H1 (cell line): Measurements from ENCODE around the gene EML1. TPM values are rescaled to one million over a fixed set of nuclear protein-coding genes. Genes with fewer than 3 reads are reported as not detected.

Experiments
- CTCF ChIA-PET: fragments of 300-600 bp; sonication (Branson Sonifier 250); formaldehyde crosslinking; loops from one replicate; lab custom pipeline; 2021; ENCODE audit not compliant: partially characterized antibody; lab: Charles Lee
- POLR2A ChIA-PET: fragments of 300-600 bp; sonication (Branson Sonifier 250); formaldehyde crosslinking; loops from one replicate; lab custom pipeline; 2021; ENCODE audit warnings: inconsistent platforms; ENCODE audit not compliant: partially characterized antibody; lab: Charles Lee
- DNase-seq, 2 experiments: peaks; one replicate each; pipeline versions ENCODE4 v3.0.0 to v3.0.0-alpha.2; 2010 to 2022; ENCODE audit warnings: low spot score in 2 of 2, low read depth in 1 of 2, mixed read lengths in 1 of 2
- FAIRE-seq: peaks from 2 replicates; lab custom pipeline; 2011; peaks lifted over from hg19 to GRCh38; lab: Jason Lieb, UNC
- H2AFZ ChIP-seq: 2 replicates; pipeline ENCODE4 v1.8.1; 2012; ENCODE audit warnings: low read length, inconsistent platforms
- H2AK5ac ChIP-seq: 2 replicates; pipeline ENCODE4 v1.6.1; 2013; ENCODE audit warnings: low read depth, low read length
- H2BK120ac ChIP-seq: replicated peaks from 2 replicates; pipeline ENCODE3; 2013; ENCODE audit warnings: low read depth, low read length, inconsistent platforms
- H2BK12ac ChIP-seq: 2 replicates; pipeline ENCODE4 v1.6.1; 2013; ENCODE audit warnings: low read depth, low read length
- H2BK15ac ChIP-seq: 2 replicates; pipeline ENCODE4 v1.6.1; 2013; ENCODE audit warnings: low read length
- H2BK20ac ChIP-seq: 2 replicates; pipeline ENCODE4 v1.6.1; 2013; ENCODE audit warnings: low read length
- H2BK5ac ChIP-seq: 2 replicates; pipeline ENCODE4 v1.6.1; 2013; ENCODE audit warnings: low read depth, low read length
- H3K14ac ChIP-seq: 2 replicates; pipeline ENCODE4 v1.6.1; 2013; ENCODE audit warnings: inconsistent platforms; ENCODE audit not compliant: insufficient read length
- H3K18ac ChIP-seq: 2 replicates; pipeline ENCODE4 v1.6.1; 2013; ENCODE audit warnings: low read length; ENCODE audit errors: extremely low read depth
- H3K23ac ChIP-seq: 2 replicates; pipeline ENCODE4 v1.6.1; 2013; ENCODE audit warnings: inconsistent platforms; ENCODE audit not compliant: insufficient read length
- H3K23me2 ChIP-seq: 2 replicates; pipeline ENCODE4 v1.6.1; 2013; ENCODE audit warnings: low read depth, low read length
- H3K27ac ChIP-seq: 2 replicates; pipeline ENCODE4 v1.6.1; 2011; ENCODE audit warnings: low read depth, low read length, inconsistent platforms
- H3K27me3 ChIP-seq, 4 experiments: replicated peaks in 1 of 4; 1 replicate in 1 of 4; 2 replicates in 3 of 4; pipeline versions ENCODE4 v1.6.1 to v1.8.1; 2011 to 2013; ENCODE audit warnings: low read length in 3 of 4, mild to moderate bottlenecking in 3 of 4, inconsistent platforms in 2 of 4, mixed read lengths in 2 of 4, moderate library complexity in 1 of 4; ENCODE audit not compliant: control insufficient read depth in 3 of 4, insufficient read depth in 3 of 4; ENCODE audit errors: extremely low read depth in 1 of 4
- H3K36me3 ChIP-seq, 4 experiments: 2 replicates each; pipeline versions ENCODE4 v1.6.1 to v1.8.1; 2011 to 2013; ENCODE audit warnings: mild to moderate bottlenecking in 4 of 4, low read length in 3 of 4, moderate library complexity in 2 of 4, control low read depth in 1 of 4, inconsistent platforms in 1 of 4; ENCODE audit not compliant: insufficient read depth in 4 of 4, control insufficient read depth in 2 of 4
- H3K4ac ChIP-seq: replicated peaks from 2 replicates; pipeline ENCODE3; 2013; ENCODE audit warnings: low read length, low read depth, mixed read lengths, inconsistent platforms; ENCODE audit not compliant: insufficient read length
- H3K4me1 ChIP-seq, 4 experiments: replicated peaks in 1 of 4; 1 replicate in 1 of 4; 2 replicates in 3 of 4; pipeline versions ENCODE4 v1.6.1 to v1.8.1; 2011 to 2013; ENCODE audit warnings: low read length in 3 of 4, inconsistent platforms in 2 of 4, mixed read lengths in 1 of 4; ENCODE audit not compliant: insufficient read depth in 4 of 4, control insufficient read depth in 3 of 4
- H3K4me2 ChIP-seq, 2 experiments: 2 replicates each; pipeline versions ENCODE4 v1.6.1 to v1.8.1; 2011 to 2013; ENCODE audit warnings: low read depth in 2 of 2, low read length in 2 of 2, control low read depth in 1 of 2, inconsistent platforms in 1 of 2, mild to moderate bottlenecking in 1 of 2; ENCODE audit not compliant: insufficient read depth in 1 of 2
- H3K4me3 ChIP-seq, 4 experiments: fragments of 200-600, 300-600 bp in 1 of 4; sonication (generic), shearing (Covaris generic), sonication (Bioruptor Twin) in 1 of 4; 2 replicates each; pipeline versions ENCODE4 v1.5.1 to v1.8.1; 2011 to 2016; ENCODE audit warnings: low read length in 4 of 4, low read depth in 3 of 4, control low read depth in 2 of 4, inconsistent platforms in 2 of 4, mild to moderate bottlenecking in 2 of 4, mixed read lengths in 1 of 4, moderate library complexity in 1 of 4; ENCODE audit not compliant: insufficient read depth in 2 of 4; ENCODE audit errors: extremely low read depth in 1 of 4
- H3K56ac ChIP-seq: replicated peaks from 2 replicates; pipeline ENCODE3; 2013; ENCODE audit warnings: low read depth, mild to moderate bottlenecking, mixed read lengths, low read length, inconsistent platforms; ENCODE audit not compliant: insufficient read length
- H3K79me1 ChIP-seq: 2 replicates; pipeline ENCODE4 v1.6.1; 2013; ENCODE audit warnings: low read depth, low read length, control low read depth
- H3K79me2 ChIP-seq, 2 experiments: 2 replicates each; pipeline versions ENCODE4 v1.6.1 to v1.8.1; 2012 to 2013; ENCODE audit warnings: low read length in 2 of 2, mild to moderate bottlenecking in 2 of 2, inconsistent platforms in 1 of 2; ENCODE audit not compliant: insufficient read depth in 2 of 2, control insufficient read depth in 1 of 2
- H3K9ac ChIP-seq, 4 experiments: replicated peaks in 1 of 4; 1 replicate in 1 of 4; 2 replicates in 3 of 4; pipeline versions ENCODE4 v1.6.1 to v1.8.1; 2011 to 2013; ENCODE audit warnings: low read depth in 3 of 4, low read length in 3 of 4, control low read depth in 2 of 4, mild to moderate bottlenecking in 2 of 4, moderate library complexity in 2 of 4, inconsistent platforms in 1 of 4; ENCODE audit errors: extremely low read depth in 1 of 4
- H3K9me3 ChIP-seq, 2 experiments: 2 replicates each; pipeline versions ENCODE4 v1.6.1 to v1.8.1; 2012 to 2013; ENCODE audit warnings: mild to moderate bottlenecking in 2 of 2, moderate library complexity in 2 of 2, control low read depth in 1 of 2, inconsistent platforms in 1 of 2, low read depth in 1 of 2, low read length in 1 of 2, mixed read lengths in 1 of 2; ENCODE audit not compliant: insufficient read depth in 2 of 2
- H4K20me1 ChIP-seq, 2 experiments: replicated peaks in 1 of 2; 2 replicates each; pipeline versions ENCODE3 to v1.8.1; 2011 to 2013; ENCODE audit warnings: inconsistent platforms in 2 of 2, low read length in 2 of 2, mild to moderate bottlenecking in 1 of 2; ENCODE audit not compliant: insufficient read depth in 2 of 2, control insufficient read depth in 1 of 2
- H4K5ac ChIP-seq: 2 replicates; pipeline ENCODE4 v1.6.1; 2013; ENCODE audit warnings: low read length, low read depth, mixed read lengths, inconsistent platforms; ENCODE audit not compliant: insufficient read length
- H4K8ac ChIP-seq: 2 replicates; pipeline ENCODE4 v1.8.0; 2013; ENCODE audit warnings: mild to moderate bottlenecking, moderate library complexity, low read length, inconsistent platforms; ENCODE audit not compliant: insufficient read depth; ENCODE audit errors: extremely low read depth
- H4K91ac ChIP-seq: replicated peaks from 2 replicates; pipeline ENCODE3; 2013; ENCODE audit warnings: low read length, mixed read lengths, inconsistent platforms; ENCODE audit not compliant: insufficient read length
- ASH2L ChIP-seq: fragments of 200-600, 300-600 bp; sonication (generic); IDR thresholded peaks from one replicate; pipeline ENCODE4 v1.7.1; 2017; ENCODE audit warnings: low read length
- BACH1 ChIP-seq: IDR thresholded peaks from 2 replicates; pipeline ENCODE4 v1.6.1; 2012; ENCODE audit warnings: low read length, improper control_type of control experiment
- BCL11A ChIP-seq, 2 experiments: IDR thresholded peaks; one replicate each; pipeline ENCODE4 v1.6.1; 2011; ENCODE audit warnings: low read depth in 2 of 2, low read length in 2 of 2, mild to moderate bottlenecking in 2 of 2
- EP300 ChIP-seq, 2 experiments: IDR thresholded peaks; 1 replicate in 1 of 2; 2 replicates in 1 of 2; pipeline ENCODE4 v1.6.1; 2011 to 2012; ENCODE audit warnings: low read depth in 2 of 2, low read length in 2 of 2, mild to moderate bottlenecking in 2 of 2, borderline replicate concordance in 1 of 2, inconsistent platforms in 1 of 2, moderate library complexity in 1 of 2
- GTF2F1 ChIP-seq: IDR thresholded peaks from 2 replicates; pipeline ENCODE4 v1.6.1; 2012; ENCODE audit warnings: low read depth, low read length, improper control_type of control experiment, borderline replicate concordance
- HDAC2 ChIP-seq, 2 experiments: fragments of 300-600 bp in 1 of 2; sonication (generic) in 1 of 2; IDR thresholded peaks; 2 replicates each; pipeline ENCODE4 v1.6.1; 2011 to 2012; ENCODE audit warnings: low read depth in 2 of 2, low read length in 2 of 2, mild to moderate bottlenecking in 2 of 2, moderate library complexity in 2 of 2, borderline replicate concordance in 1 of 2, inconsistent platforms in 1 of 2
- KDM4A ChIP-seq: IDR thresholded peaks from one replicate; pipeline ENCODE4 v1.7.1; 2012; ENCODE audit warnings: low read depth, mild to moderate bottlenecking, moderate library complexity, low read length, inconsistent platforms; ENCODE audit not compliant: severe bottlenecking
- POU5F1 ChIP-seq: IDR thresholded peaks from 2 replicates; pipeline ENCODE4 v1.6.1; 2011; ENCODE audit warnings: low read depth, mild to moderate bottlenecking, low read length, moderate library complexity
- RAD21 ChIP-seq, 2 experiments: IDR thresholded peaks in 1 of 2; conservative IDR thresholded peaks in 1 of 2; 2 replicates each; pipeline ENCODE4 v1.6.1; 2011; ENCODE audit warnings: low read depth in 2 of 2, low read length in 2 of 2, improper control_type of control experiment in 1 of 2, inconsistent platforms in 1 of 2, mild to moderate bottlenecking in 1 of 2, moderate library complexity in 1 of 2
- RFX5 ChIP-seq: IDR thresholded peaks from 2 replicates; pipeline ENCODE4 v1.6.1; 2011; ENCODE audit warnings: low read depth, low read length, improper control_type of control experiment, borderline replicate concordance
- SIX5 ChIP-seq: IDR thresholded peaks from 2 replicates; pipeline ENCODE4 v1.6.1; 2011; ENCODE audit warnings: mild to moderate bottlenecking, low read depth, low read length
- SP1 ChIP-seq: IDR thresholded peaks from 2 replicates; pipeline ENCODE4 v1.6.1; 2011; ENCODE audit warnings: low read depth, low read length
- SP4 ChIP-seq: IDR thresholded peaks from 2 replicates; pipeline ENCODE4 v1.6.1; 2012; ENCODE audit warnings: low read length, inconsistent platforms
- TBP ChIP-seq: IDR thresholded peaks from 2 replicates; pipeline ENCODE4 v1.6.1; 2011; ENCODE audit warnings: low read depth, low read length, improper control_type of control experiment
- TCF12 ChIP-seq: IDR thresholded peaks from 2 replicates; pipeline ENCODE4 v1.6.1; 2011; ENCODE audit warnings: low read depth, mild to moderate bottlenecking, low read length
- WGBS, 2 experiments: shearing (Covaris generic) in 1 of 2; methylation state at CpG; one replicate each; pipeline versions ENCODE4 v1.1.6 to v1.1.7; 2013 to 2015; ENCODE audit warnings: low lambda C conversion rate in 2 of 2, mixed read lengths in 2 of 2, inconsistent platforms in 1 of 2, low coverage in 1 of 2, missing lambda C conversion rate in 1 of 2; ENCODE audit not compliant: insufficient replicate concordance in 2 of 2, insufficient coverage in 1 of 2, insufficient read length in 1 of 2; ENCODE audit errors: extremely low coverage in 1 of 2, missing lambda C conversion rate in 1 of 2; 5-methylcytosine and 5-hydroxymethylcytosine counted together
- polyA plus RNA-seq, 7 experiments: library from polyadenylated mRNA; depleted of rRNA in 3 of 7; stranded (reverse) in 5 of 7; unstranded in 2 of 7; fragments of >200 nt in 5 of 7; fragments of 200-250 nt in 2 of 7; gene quantifications; 1 replicate in 5 of 7; 2 replicates in 1 of 7; 4 replicates in 1 of 7; pipeline versions ENCODE4 v1.2.1 to v1.2.3, GENCODE V29; 2011 to 2013; ENCODE audit warnings: missing spikeins in 2 of 7, mixed read lengths in 2 of 7
- total RNA-seq: library from RNA; stranded (reverse); fragmentation: NEBNext Ultra II Directional; extraction: Animal tissue kit (Norgen Biotek cat#: 25700); gene quantifications from 2 replicates; pipeline ENCODE4 v1.2.1, GENCODE V29; 2021

Gene EML1
- total and polyA plus RNA-seq, 2 of the 8 experiments (the other 6 are each of a cell fraction or from before 2014, with no cell fraction given), result 11.1 to 24.7 TPM

- H3K23me2 ChIP-seq, result no peaks in the 10 kb centered on the region
- ChIA-PET CTCF (no interaction called here), POLR2A (no interaction called here)
- H3K14ac ChIP-seq, result no peak overlapping the region
- no peaks in the 10 kb centered on the region for H3K9me3 ChIP-seq
- H3K4me2 ChIP-seq, result no peak overlapping the region
- H2BK12ac ChIP-seq, result no peak overlapping the region
- H4K8ac ChIP-seq, result no peak overlapping the region
- no peaks in the 10 kb centered on the region for H3K79me1 ChIP-seq
- no peak overlapping the region for H3K4ac ChIP-seq
- no peak overlapping the region for H2AFZ ChIP-seq
- DNase-seq, result no peak
- no peak overlapping the region for H3K27ac ChIP-seq
- H4K91ac ChIP-seq, result no peak overlapping the region
- no peaks in the 10 kb centered on the region for H3K27me3 ChIP-seq
- H3K56ac ChIP-seq, result no peak overlapping the region
- H3K4me3 ChIP-seq, result no peak overlapping the region
- no peak overlapping the region for H2BK120ac ChIP-seq
- no peak overlapping the region for H3K23ac ChIP-seq
- H3K79me2 ChIP-seq, result peaks cover 0 to 4% of the 10 kb centered on the region in 2 experiments; a peak in 2 of 4 replicates
- WGBS, 2 experiments, result 74% methylated on average over 2 of the region's 2 CpGs; no CpG with 5 or more reads in 1 of the 2 experiments
- H2BK5ac ChIP-seq, result no peak overlapping the region
- FAIRE-seq, result no peak
- H3K9ac ChIP-seq, result no peak overlapping the region
- H2AK5ac ChIP-seq, result no peak overlapping the region
- H3K36me3 ChIP-seq, result no peaks in the 10 kb centered on the region
- no peak overlapping the region for H2BK20ac ChIP-seq
- no peak overlapping the region for H3K18ac ChIP-seq
- peaks cover 0 to 6% (median under 1%) of the 10 kb centered on the region in 4 experiments; a peak in 3 of 7 replicates for H3K4me1 ChIP-seq
- H4K20me1 ChIP-seq, result no peaks in the 10 kb centered on the region
- H2BK15ac ChIP-seq, result no peak overlapping the region
- no peak overlapping the region for H4K5ac ChIP-seq
- TF ChIP-seq HDAC2 (IDR thresholded peaks at IDR 0.05; ENCODE audit: borderline replicate concordance in 1 of 2, low read depth in 2 of 2, low read length in 2 of 2) (no peak), BACH1 (no peak), GTF2F1 (no peak), KDM4A (no peak), BCL11A (IDR thresholded peaks at IDR 0.05; ENCODE audit: low read depth in 2 of 2, low read length in 2 of 2) (no peak), RAD21 (IDR thresholded peaks at IDR 0.05 in 1 of 2, conservative IDR thresholded peaks at IDR 0.05 in 1 of 2; ENCODE audit: low read depth in 2 of 2, low read length in 2 of 2) (no peak), ASH2L (no peak), TBP (no peak), SIX5 (no peak), POU5F1 (no peak), RFX5 (no peak), SP4 (no peak), TCF12 (no peak), EP300 (IDR thresholded peaks at IDR 0.05; ENCODE audit: borderline replicate concordance in 1 of 2, low read depth in 2 of 2, low read length in 2 of 2) (no peak), SP1 (no peak)
Measured at GRCh38 chr14:99829450-99829849, 36.2 kb downstream of the EML1 start.
